IMR-90 (cell line): ENCODE results near the gene TRPM7.

ENCODE experiments used
- BHLHE40 ChIP-seq: fragments of 150-350 bp; IDR thresholded peaks from 2 replicates; pipeline ENCODE4 v1.6.1; 2016; ENCODE audit warnings: mild to moderate bottlenecking, low read depth, low read length
- CEBPB ChIP-seq: IDR thresholded peaks from 2 replicates; pipeline ENCODE4 v1.6.1; 2012; ENCODE audit warnings: low read depth, low read length, improper control_type of control experiment
- CHD1 ChIP-seq: IDR thresholded peaks from 2 replicates; pipeline ENCODE4 v1.6.1; 2012; ENCODE audit warnings: low read depth, low read length, improper control_type of control experiment
- CTCF ChIP-seq: conservative IDR thresholded peaks from 2 replicates; pipeline ENCODE4 v1.5.1; 2012; ENCODE audit warnings: mild to moderate bottlenecking, low read depth, low read length, improper control_type of control experiment
- MAFK ChIP-seq: IDR thresholded peaks from 2 replicates; pipeline ENCODE4 v1.6.1; 2012; ENCODE audit warnings: low read depth, low read length, improper control_type of control experiment
- MAZ ChIP-seq: IDR thresholded peaks from 2 replicates; pipeline ENCODE4 v1.6.1; 2012; ENCODE audit warnings: low read depth, mild to moderate bottlenecking, low read length, improper control_type of control experiment, moderate library complexity, borderline replicate concordance
- NFE2L2 ChIP-seq: fragments of 150-350 bp; IDR thresholded peaks from 2 replicates; pipeline ENCODE4 v1.6.1; 2016; ENCODE audit warnings: low read depth, mild to moderate bottlenecking, low read length
- POLR2A ChIP-seq: IDR thresholded peaks from 2 replicates; pipeline ENCODE4 v1.6.1; 2012; ENCODE audit warnings: mild to moderate bottlenecking, low read depth, low read length
- RAD21 ChIP-seq: IDR thresholded peaks from 2 replicates; pipeline ENCODE4 v1.6.1; 2012; ENCODE audit warnings: low read length, improper control_type of control experiment
- RCOR1 ChIP-seq: IDR thresholded peaks from 2 replicates; pipeline ENCODE4 v1.6.1; 2012; ENCODE audit warnings: mild to moderate bottlenecking, low read length, improper control_type of control experiment; ENCODE audit not compliant: insufficient replicate concordance
- RFX5 ChIP-seq: IDR thresholded peaks from 2 replicates; pipeline ENCODE4 v1.8.0; 2012; ENCODE audit warnings: low read depth, mild to moderate bottlenecking, low read length, moderate library complexity
- SMC3 ChIP-seq: fragments of 150-350 bp; IDR thresholded peaks from 2 replicates; pipeline ENCODE4 v1.6.1; 2016; ENCODE audit warnings: low read depth, mild to moderate bottlenecking, antibody characterized with exemption, low read length, moderate library complexity
- USF2 ChIP-seq: fragments of 150-350 bp; IDR thresholded peaks from 2 replicates; pipeline ENCODE4 v1.6.1; 2017; ENCODE audit warnings: mild to moderate bottlenecking, antibody characterized with exemption, low read length, low read depth

- no peak for TF ChIP-seq POLR2A
- TF ChIP-seq CTCF = no peak
- TF ChIP-seq MAFK = no peak
- no peak for TF ChIP-seq RFX5
- TF ChIP-seq MAZ = no peak
- no peak for TF ChIP-seq CHD1
- TF ChIP-seq USF2 = no peak
- no peak for TF ChIP-seq CEBPB
- TF ChIP-seq SMC3 = no peak
- no peak for TF ChIP-seq NFE2L2
- TF ChIP-seq BHLHE40 = no peak
- no peak for TF ChIP-seq RCOR1
- TF ChIP-seq RAD21 = no peak
Measured at GRCh38 chr15:50513001-50513400, 173.6 kb downstream of the TRPM7 start.
